Activated gamma-delta T cell treated with Interleukin-2 at 50 U/mL for 16 hours (primary cell): ENCODE data around the gene HIPK4.
"Not testable (repeated sequence)": the region's sequence is repeated elsewhere in the genome, so short reads cannot be mapped to it uniquely, and the experiment has no call there.

Source experiments
- DNase-seq: peaks from one replicate; pipeline ENCODE4 v3.0.0-alpha.2; 2020

HIPK4 gene, protein sequence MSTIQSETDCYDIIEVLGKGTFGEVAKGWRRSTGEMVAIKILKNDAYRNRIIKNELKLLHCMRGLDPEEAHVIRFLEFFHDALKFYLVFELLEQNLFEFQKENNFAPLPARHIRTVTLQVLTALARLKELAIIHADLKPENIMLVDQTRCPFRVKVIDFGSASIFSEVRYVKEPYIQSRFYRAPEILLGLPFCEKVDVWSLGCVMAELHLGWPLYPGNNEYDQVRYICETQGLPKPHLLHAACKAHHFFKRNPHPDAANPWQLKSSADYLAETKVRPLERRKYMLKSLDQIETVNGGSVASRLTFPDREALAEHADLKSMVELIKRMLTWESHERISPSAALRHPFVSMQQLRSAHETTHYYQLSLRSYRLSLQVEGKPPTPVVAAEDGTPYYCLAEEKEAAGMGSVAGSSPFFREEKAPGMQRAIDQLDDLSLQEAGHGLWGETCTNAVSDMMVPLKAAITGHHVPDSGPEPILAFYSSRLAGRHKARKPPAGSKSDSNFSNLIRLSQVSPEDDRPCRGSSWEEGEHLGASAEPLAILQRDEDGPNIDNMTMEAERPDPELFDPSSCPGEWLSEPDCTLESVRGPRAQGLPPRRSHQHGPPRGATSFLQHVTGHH

DNA sequence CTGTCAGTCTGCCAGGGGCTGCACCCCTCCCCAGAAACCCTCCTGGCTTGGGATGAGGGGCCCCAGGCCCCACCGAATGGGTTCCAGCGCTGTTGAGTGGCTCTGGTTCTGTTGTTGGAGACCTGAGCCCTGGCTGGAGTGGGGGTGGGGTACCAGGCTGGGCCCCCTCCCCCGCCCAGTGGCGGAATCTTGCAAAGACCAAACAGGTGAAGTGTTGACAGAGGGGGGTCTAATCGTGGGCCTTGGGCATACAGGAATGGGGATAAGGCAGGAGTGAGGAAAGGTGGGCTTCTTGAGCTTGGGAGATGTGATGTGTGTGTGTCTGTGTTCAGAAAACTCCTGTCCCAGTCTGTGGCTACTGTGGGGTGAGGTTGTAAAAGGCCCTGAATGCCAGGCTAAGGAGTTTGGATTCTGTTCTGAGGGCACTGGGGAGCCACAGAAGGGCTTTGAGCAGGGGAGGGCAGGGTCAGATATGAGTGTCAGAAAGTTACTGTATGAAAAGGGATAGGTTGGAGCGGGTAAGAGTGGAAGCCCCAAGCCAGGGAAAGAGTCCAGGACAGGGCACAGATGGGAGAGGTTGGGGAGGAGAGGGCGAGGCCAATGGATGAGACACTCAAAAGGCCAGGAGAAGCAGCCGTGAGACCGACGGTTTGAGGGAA lies at the start of gene HIPK4:
Gene HIPK4 (minus strand): TSS at position 98 of the 659 bp plus-strand sequence. CDS start 279 bp downstream, outside the sequence.
- DNase-seq = no peak

DNA sequence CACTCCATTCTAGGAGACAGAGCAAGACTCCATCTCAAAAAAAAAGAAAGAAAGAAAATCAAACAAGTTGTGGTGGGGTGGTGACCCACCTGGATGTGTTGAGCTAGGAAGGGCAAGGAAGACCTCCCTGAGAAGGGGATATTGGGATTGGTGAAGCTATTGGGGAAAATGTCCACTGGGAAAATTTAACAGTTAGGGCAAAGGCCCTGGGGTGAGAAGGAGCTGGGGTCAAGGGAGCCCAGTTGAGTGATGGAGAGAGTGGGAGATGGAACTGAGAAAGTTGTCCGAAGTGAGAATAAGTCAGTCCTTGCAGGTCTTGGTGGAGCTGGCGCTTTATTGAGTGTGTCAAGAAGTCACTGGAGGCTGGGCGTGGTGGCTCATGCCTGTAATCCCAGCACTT lies 48.3 kb upstream of the HIPK4 start:
- DNase-seq = no peak

DNA sequence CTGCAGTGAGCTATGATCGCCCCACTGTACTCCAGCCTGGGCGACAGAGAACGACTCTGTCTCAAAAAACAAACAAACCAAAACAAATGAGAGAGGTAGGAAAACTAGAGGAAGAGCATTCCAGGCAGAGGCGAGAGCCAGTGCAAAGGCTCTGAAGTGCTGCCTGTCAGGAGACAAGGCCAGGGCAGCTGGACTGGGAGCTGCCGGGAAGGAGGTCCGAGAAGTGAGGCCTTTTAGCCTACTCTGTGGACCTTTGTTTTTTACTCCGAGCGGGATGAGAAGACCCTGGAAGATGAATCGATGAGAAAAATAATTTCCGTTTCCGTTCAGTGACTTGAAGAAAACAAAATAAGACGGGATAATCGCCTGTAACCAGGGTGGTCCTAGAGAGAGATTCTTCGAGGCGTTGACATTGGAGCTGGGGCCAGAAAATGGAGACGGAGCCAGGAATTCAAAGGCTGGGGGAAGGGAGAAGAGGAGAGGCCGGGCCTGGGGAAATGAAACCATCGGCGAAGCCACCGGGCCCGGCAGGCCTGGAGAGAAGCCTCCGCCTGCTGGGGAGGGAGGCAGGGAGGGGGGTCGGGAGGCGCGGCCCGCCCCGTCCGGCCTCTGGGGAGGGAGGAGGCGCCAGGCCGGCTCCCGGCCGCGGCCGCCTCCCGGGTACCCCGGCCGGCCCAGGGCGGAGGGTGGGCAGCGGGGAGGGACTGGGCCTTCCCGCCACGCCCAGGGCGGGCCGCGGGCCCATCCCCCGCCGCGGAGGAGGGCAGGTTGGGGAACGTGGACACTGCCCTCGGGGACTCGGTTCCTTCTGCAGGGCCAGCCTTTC lies 43.6 kb upstream of the HIPK4 start:
- DNase-seq = peak; percentile 50

DNA sequence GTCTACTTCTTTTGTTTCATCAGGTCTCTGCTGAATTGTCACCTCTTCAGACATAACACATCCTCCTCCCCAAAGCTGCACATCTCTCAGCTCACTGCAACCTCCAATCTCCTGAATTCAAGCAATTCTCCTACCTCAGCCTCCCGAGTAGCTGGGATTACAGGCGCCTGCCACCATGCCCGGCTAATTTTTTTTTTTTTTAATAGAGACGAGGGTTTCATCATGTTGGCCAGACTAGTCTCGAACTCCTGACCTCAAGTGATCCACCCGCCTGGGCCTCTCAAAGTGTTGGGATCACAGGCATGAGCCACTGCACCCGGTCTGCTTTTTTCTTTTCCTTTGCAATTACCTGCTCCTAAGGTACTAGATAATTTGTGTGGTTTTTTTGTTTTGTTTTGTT lies 42.8 kb upstream of the HIPK4 start:
- not testable (repeated sequence) for DNase-seq

GRCh38 chr19:40431698-40432097 lies 41.7 kb upstream of the HIPK4 start:
- DNase-seq = no peak

DNA sequence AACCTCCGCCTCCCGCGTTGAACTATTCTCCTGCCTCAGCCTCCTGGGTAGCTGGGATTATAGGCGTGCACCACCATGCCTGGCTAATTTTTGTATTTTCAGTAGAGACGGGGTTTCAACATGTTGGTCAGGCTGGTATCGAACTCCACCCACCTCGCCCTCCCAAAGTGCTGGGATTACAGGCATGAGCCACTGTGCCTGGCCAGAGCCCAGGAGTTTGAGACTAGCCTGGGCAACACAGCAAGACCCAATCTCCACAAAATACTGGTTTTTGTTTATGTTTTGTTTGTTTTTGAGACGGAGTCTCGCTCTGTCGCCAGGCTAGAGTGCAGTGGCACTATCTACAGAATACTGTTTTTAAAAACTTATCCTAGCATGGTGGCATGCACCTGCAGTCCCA lies 40.3 kb upstream of the HIPK4 start:
- not testable (repeated sequence) for DNase-seq

GRCh38 chr19:40428197-40428596 lies 38.2 kb upstream of the HIPK4 start:
- not testable (repeated sequence) for DNase-seq

- peak; percentile 100 for DNase-seq
Measured at GRCh38 chr19:40425450-40426287, 35.7 kb upstream of the HIPK4 start, which contains the start of gene SERTAD1. TSS of gene SERTAD1 (minus strand) at chr19:40425992. CDS start at chr19:40423546, 2,446 bp downstream.

DNA sequence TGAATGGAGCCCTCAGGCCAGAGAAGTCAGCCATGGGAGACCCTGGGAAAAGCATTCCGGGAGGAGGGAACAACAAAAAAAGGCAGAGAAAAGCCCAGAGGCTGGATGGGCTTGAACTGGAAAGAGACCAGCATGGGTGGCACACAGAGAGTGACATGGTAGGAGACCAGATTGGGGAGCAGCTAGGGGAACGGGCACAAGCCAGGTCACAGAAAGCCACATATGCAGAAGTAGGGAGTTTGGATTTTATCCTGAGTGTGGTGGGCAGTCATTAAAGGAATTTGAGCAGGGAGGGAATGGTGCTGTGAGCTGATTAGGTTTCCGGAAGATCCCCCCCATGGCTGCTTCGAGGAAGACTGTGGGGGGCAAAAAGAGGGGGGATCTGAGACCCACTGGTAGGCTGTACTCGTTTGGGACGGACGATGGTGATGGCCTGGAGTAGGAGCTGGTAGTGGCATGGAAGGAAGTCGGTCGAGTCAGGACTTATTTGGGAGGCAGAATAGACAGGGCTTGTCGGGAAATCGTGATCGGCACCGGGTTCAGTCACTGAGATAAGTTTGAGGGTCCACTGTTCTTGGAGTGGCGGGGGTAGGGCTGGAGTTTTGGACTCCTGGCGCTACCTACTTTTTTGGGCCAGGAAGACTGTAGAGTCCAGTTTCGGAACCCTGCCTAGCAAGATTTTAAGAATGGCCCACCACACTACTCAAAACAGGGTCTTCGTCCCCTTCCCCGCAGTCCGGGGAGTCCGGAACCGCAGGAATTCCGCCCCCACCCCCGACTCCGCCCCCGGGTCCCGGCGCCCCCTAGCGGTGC lies 34.9 kb upstream of the HIPK4 start:
- no peak for DNase-seq

DNA sequence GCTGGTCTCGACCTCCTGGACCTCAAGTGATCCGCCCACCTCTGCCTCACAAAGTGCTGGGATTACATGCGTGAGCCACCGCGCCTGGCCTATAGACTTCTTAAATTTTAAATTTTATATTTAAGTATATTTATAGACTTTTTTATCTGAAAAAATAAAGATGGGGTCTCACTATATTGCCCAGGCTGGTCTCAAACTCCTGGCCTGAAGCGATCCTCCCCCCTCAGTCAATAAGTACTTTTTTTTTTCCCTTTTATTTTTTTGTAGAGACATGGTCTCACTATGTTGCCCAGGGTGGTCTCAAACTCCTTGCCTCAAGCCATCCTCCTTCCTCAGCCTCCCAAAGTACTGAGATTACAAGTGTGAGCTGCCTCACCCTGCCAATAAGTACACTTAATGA lies 34.0 kb upstream of the HIPK4 start:
- DNase-seq = no peak

- no peak for DNase-seq
Measured at GRCh38 chr19:40422748-40423566, 33.0 kb upstream of the HIPK4 start.

GRCh38 chr19:40421993-40422747 lies 32.2 kb upstream of the HIPK4 start:
- DNase-seq = no peak

DNA sequence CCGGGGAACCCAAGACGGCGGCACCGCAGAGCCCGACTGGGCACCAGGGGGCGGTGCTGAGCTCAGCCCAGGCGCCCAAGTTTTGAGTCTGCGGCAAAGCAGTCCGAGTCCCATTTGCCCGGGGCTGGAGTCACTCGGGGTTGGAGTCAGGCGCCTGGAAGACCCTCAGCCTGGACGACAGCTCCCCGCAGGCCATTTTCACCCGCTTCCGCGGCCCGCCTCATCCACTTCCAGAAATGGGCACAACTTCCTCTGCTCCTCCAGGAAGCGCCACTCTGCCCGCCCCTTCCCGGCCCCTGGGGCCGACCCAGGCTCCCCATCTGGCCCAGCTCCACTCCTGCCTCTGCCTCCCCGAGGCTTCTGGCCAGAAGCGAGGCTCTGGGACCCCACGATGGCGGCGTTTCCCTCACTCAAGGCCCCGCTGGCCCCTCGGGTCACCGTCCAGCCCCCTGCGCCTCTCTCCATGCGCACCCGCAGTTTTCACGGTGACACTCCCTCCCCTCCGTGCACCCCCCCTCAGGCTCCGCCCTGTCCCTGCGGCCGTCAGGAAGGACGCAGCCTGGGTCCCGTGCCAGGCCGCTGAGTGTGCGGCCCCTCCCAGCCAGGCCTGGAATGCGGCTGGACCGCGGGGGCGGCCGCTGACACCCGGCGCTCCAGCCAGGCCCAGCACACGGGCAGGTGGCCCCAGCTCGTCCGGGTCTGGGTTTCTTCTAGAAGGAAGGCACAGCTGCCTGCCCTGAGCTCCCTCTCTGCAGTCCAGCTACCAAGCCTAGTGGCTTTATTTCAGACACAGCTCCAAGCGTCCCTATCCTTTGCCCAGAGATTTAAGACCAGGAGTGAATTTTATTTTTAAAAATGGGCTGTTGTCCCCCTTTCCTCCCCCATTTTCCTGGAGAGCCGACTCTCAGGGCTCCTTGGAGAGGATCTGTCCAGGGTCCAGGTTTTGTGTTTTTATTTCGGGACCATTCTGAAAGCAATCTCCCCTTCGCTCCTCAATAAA lies 31.1 kb upstream of the HIPK4 start:
- peak; percentile 68 for DNase-seq

DNA sequence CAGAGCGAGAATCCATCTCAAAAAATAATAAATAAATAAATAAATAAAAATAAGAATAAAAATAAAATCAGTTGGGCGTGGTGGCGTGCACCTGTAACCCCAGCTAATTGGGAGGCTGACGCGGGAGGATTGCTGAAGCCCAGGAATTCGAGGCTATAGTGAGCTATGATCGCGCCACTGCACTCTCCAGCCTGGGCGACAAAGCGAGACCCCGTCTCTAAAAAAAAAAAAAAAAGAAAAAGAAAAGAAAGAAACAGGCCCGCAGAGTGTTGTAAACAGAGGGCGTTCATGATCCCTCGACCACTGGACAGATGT lies 30.4 kb upstream of the HIPK4 start:
- no peak for DNase-seq

DNA sequence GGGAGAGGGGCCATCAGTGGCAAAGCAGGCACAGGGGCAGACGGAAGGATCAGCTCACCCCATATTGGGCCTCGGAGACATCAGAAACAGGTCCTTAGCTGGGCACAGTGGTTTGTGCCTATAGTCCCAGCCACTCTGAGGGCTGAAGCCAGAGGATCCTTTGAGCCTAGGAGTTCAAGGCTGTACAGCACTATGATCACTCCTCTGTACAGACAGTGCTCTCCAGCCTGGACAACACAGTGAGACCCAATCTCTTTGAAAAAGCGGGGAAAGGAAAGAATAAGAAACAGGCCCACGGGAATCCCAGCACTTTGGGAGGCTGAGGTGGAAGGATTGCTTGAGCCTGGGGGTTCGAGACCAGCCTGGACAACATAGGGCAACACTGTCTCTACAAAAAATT lies 29.8 kb upstream of the HIPK4 start:
- DNase-seq = no peak

DNA sequence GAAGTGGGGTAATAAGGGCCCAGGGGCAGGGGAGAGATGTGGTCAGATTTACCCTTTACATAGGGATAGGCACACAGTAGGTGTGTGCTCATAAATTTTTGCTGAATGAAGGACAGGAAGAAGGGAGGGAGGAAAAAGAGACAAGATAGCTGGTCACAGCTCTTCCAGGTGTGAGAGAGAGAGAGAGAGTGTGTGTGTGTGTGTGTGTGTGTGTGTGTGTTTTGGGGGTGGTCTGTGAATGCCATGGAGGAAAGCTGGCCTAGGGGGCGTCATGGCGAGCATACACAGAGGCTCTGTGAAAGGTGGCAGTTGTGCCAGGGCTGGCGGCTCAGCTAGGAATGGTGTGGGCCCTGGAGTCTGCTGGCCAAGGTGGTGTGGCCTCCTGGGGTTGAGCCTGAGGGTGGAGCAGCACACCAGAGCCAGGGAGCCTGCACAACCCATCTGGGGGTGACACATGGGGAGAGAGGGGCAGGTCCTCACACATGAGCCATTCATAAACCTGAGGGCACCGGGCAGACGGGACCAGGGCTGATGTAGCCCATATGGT lies 29.2 kb upstream of the HIPK4 start:
- DNase-seq = no peak

- DNase-seq = no peak
Measured at GRCh38 chr19:40418040-40418439, 28.1 kb upstream of the HIPK4 start.

GRCh38 chr19:40417643-40417981 lies 27.6 kb upstream of the HIPK4 start:
- DNase-seq = no peak
